H54 (cell line): ENCODE data around the gene TENM3.

ENCODE experiments used
- DNase-seq: peaks from one replicate; pipeline ENCODE4 v3.0.0; 2011; ENCODE audit warnings: low spot score, mixed read lengths; ENCODE audit not compliant: insufficient read length
- FAIRE-seq: peaks from 3 replicates; lab custom pipeline; 2011; peaks lifted over from hg19 to GRCh38; lab: Jason Lieb, UNC
- POLR2A ChIP-seq: IDR thresholded peaks from 2 replicates; pipeline ENCODE4 v1.6.1; 2011; ENCODE audit warnings: low read depth, mild to moderate bottlenecking, low read length

The TENM3 gene

GRCh38 chr4:182629096-182629495, 385.9 kb downstream of the TENM3 start:
- no peak for DNase-seq
- TF ChIP-seq POLR2A = no peak
- FAIRE-seq = no peak

DNA sequence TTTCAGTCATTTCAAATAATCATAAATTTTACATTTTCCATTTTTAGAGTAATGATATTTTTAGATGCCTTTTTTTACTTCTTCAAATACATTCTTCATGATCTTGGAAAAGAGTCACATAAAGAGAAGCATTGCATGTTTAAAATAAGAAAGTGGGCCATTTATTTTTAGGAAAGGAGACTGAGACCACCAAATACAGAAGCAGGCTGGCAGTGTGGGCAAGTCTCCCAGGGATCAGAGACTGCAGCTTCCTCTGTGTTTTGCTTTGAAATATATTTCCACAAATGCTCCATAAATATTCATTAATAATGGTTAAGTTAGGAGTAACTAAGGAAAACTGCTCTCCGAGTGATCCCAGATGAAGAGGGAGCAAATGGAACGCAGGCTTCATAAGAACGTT, 397.3 kb downstream of the TENM3 start:
- DNase-seq = no peak
- TF ChIP-seq POLR2A = no peak
- FAIRE-seq = no peak

DNA sequence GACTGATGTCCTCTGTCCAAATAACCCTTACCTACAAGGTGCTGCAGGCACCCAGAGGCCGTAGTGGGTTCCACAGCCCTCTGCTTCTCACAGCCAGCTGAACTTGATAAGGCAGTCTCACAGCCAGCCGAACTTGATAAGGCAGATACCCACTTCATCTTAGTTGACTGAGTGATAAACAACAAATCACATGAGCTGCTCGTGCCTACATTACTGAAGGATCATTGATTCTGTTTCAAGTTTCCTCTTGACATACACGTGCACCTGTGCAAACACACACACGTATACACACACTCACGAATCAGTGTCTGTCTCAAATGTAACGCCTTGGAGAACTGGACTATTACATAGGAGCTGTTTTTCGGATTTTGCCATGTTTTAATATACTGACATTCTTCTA, 397.7 kb downstream of the TENM3 start:
- FAIRE-seq = no peak
- TF ChIP-seq POLR2A = no peak

GRCh38 chr4:182642831-182643230, 399.6 kb downstream of the TENM3 start:
- DNase-seq (no peak), FAIRE-seq (no peak)
- no peak for TF ChIP-seq POLR2A

More for the DNA sequence above, 397.7 kb downstream of the TENM3 start:
- no peak for DNase-seq

GRCh38 chr4:182643801-182644682, 400.8 kb downstream of the TENM3 start:
- FAIRE-seq (peak; percentile 53), DNase-seq (no peak)
- no peak for TF ChIP-seq POLR2A

DNA sequence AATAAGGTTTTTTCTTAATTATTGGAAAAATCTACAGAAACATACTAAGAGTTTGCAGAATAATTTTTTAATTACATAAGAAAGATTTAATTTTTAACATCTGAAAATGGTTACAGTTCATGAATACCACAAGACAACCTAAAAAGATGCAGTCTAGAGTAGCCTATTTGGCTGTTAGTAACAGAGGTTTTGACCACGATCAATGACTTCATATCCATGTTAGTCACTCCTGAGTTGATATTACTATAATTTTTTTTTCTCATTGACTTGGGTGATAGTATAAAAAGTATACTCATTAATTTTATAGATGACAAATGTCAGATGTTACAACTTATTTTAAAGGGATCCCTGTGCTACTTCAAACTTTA, 401.5 kb downstream of the TENM3 start:
- DNase-seq (no peak), FAIRE-seq (no peak)
- TF ChIP-seq POLR2A = no peak

- TF ChIP-seq POLR2A = no peak
- FAIRE-seq = no peak
- DNase-seq = no peak
Measured at GRCh38 chr4:182645511-182645910, 402.3 kb downstream of the TENM3 start.

GRCh38 chr4:182647646-182648300, 404.6 kb downstream of the TENM3 start:
- DNase-seq (no peak), FAIRE-seq (no peak)
- TF ChIP-seq POLR2A = no peak

GRCh38 chr4:182648766-182649165, 405.6 kb downstream of the TENM3 start:
- FAIRE-seq (no peak), DNase-seq (no peak)
- TF ChIP-seq POLR2A = no peak

DNA sequence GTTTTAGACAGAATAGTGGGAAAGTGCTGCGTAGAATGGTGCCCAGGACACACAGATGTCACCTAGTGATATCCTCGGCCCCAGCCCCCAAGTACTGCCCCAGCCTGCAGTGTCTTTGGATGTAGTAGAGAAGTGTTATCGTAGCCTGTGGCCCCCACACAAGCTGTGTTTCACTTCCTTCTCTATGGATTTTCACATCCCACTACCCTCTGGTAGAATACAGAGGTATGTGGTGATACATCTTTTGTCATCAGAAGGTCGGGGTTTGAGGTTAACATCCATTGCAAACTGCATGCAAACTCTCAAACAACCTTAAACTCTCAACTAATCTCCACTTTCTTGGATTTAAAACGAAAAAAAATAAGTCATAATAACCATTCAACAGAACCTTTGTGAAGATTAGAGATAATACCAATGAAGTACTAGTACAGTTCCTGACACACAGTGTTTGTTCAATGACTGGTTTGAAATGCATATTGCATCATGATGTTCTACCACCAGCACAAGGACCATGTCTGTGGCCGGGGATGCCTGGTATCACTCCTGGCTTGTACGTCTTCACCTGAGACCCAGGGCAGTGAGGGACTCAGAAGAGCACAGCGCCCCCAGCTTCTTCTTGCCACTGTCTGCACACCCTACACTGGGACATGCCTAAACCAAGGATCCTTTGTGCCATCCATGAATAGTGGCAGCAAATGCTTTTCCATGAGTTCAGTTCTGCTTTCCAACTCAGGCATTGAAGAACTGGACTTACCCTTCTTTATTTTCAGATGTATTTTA, 406.7 kb downstream of the TENM3 start:
- TF ChIP-seq POLR2A = no peak
- FAIRE-seq (no peak), DNase-seq (no peak)

GRCh38 chr4:182653596-182653995, 410.4 kb downstream of the TENM3 start:
- DNase-seq (no peak), FAIRE-seq (no peak)
- TF ChIP-seq POLR2A = no peak

DNA sequence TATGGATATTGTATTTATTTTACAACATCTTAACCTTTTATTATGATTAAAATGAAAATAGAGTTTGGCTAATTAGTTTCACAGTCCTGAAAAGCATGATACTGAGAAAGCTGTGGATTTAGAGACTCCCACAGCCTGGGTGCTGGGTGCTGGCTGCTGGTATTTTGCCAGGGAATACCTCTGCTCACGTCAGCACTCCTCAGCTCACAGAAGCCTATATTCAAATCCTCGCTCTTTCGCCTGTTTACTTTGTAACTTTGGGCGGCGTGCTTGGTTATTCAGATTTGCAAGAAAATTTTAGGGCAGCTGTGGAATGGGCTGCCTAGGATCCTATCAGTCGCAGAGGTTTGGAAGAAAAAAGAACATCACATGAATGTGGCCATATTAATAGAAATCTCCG, 412.1 kb downstream of the TENM3 start:
- no peak for TF ChIP-seq POLR2A
- no peak for FAIRE-seq
- DNase-seq = no peak

DNA sequence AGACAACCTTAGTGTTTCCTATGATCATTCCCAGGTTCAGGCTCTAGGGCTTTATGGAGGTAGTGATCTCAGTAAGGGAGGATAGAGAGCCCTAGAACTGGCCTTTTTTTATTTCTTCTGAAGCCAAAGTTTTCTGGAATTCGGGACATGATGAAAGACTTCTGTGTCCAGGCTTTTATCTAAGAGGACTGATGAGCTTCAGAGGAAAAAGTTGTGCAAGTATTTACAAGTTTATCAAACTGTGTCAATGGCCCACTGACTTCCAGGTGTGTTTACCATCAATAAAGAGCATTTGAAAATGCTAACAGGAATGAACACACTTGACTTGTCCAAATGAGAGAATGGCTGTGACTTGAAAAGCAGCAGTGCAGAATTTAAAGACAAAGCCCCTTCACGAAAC, 419.3 kb downstream of the TENM3 start:
- TF ChIP-seq POLR2A = no peak
- FAIRE-seq = no peak

GRCh38 chr4:182671231-182671630, 428.0 kb downstream of the TENM3 start:
- FAIRE-seq (no peak), DNase-seq (no peak)
- no peak for TF ChIP-seq POLR2A

More for the DNA sequence above, 419.3 kb downstream of the TENM3 start:
- DNase-seq = no peak
